HepG2 (cell line): ENCODE measurements around the gene OPA3. TPM values are rescaled to one million over a fixed set of nuclear protein-coding genes. Genes with fewer than 3 reads are reported as not detected.

Source experiments
- ATAC-seq: fragments of 200-7000 bp; cut with Tn5 transposase; 3 replicates; pipeline ENCODE4 v1.9.1; 2020; ENCODE audit warnings: mild to moderate bottlenecking, moderate library complexity
- BruUV-seq: library from RNA; stranded (reverse); fragments of 400-500 nt; replicated peaks from 2 replicates; lab custom pipeline; 2021; lab: Mats Ljungman, UMichigan
- CTCF ChIA-PET: fragments of 300-600 bp; formaldehyde crosslinking; extraction: SDS; loops from one replicate; lab custom pipeline; 2021; ENCODE audit warnings: low total read pairs, inconsistent platforms, low intra/inter-chr PET ratio; lab: Yijun Ruan, JAX
- POLR2A ChIA-PET: fragments of 350-600 bp; sonication (Branson Sonifier 250); formaldehyde crosslinking; loops from one replicate; lab custom pipeline; 2020; ENCODE audit warnings: antibody characterized with exemption, inconsistent platforms; lab: Yijun Ruan, JAX
- DNase-seq: peaks from one replicate; pipeline ENCODE4 v3.0.0-alpha.2; 2015; ENCODE audit warnings: low spot score
- FAIRE-seq: peaks from 3 replicates; lab custom pipeline; 2011; peaks lifted over from hg19 to GRCh38; lab: Jason Lieb, UNC
- H2AFZ ChIP-seq: one replicate; pipeline ENCODE4 v1.6.1; 2011; ENCODE audit warnings: low read length, inconsistent platforms
- H3K27ac ChIP-seq: fragments of 300-600 bp; 3 replicates; pipeline ENCODE4 v1.8.0; 2011; ENCODE audit warnings: mixed run types, mild to moderate bottlenecking, mixed read lengths, low read length, inconsistent platforms; ENCODE audit not compliant: insufficient read depth; ENCODE audit errors: extremely low read length
- H3K27me3 ChIP-seq, 2 experiments: fragments of 200-600 bp in 1 of 2; 2 replicates in 1 of 2; 3 replicates in 1 of 2; pipeline versions ENCODE4 v1.6.0 to v1.8.0; 2011; ENCODE audit warnings: low read length in 2 of 2, mild to moderate bottlenecking in 2 of 2, moderate library complexity in 2 of 2, inconsistent platforms in 1 of 2; ENCODE audit not compliant: insufficient read depth in 2 of 2, control insufficient read depth in 1 of 2
- H3K36me3 ChIP-seq, 2 experiments: fragments of 200-600 bp in 1 of 2; replicated peaks in 1 of 2; 2 replicates in 1 of 2; 3 replicates in 1 of 2; pipeline versions ENCODE4 v1.5.1 to v1.8.0; 2011; ENCODE audit warnings: low read length in 2 of 2, inconsistent platforms in 1 of 2; ENCODE audit not compliant: insufficient read depth in 2 of 2, control insufficient read depth in 1 of 2
- H3K4me1 ChIP-seq: 2 replicates; pipeline ENCODE4 v1.5.1; 2012; ENCODE audit warnings: low read length, inconsistent platforms; ENCODE audit not compliant: insufficient read depth
- H3K4me2 ChIP-seq: 2 replicates; pipeline ENCODE4 v1.6.0; 2011; ENCODE audit warnings: low read depth, low read length, inconsistent platforms
- H3K4me3 ChIP-seq, 3 experiments: fragments of 200-600 bp in 1 of 3; sonication (generic), shearing (Covaris generic) in 1 of 3; replicated peaks in 1 of 3; 2 replicates each; pipeline ENCODE4 v1.5.1; 2011 to 2016; ENCODE audit warnings: low read length in 3 of 3, inconsistent platforms in 2 of 3, low read depth in 2 of 3, mild to moderate bottlenecking in 2 of 3, control low read depth in 1 of 3, mixed read lengths in 1 of 3; ENCODE audit not compliant: insufficient read depth in 1 of 3
- H3K79me2 ChIP-seq: one replicate; pipeline ENCODE4 v1.6.1; 2011; ENCODE audit warnings: low read length, inconsistent platforms; ENCODE audit not compliant: insufficient read depth
- H3K9ac ChIP-seq: 2 replicates; pipeline ENCODE4 v1.6.0; 2011; ENCODE audit warnings: mild to moderate bottlenecking, low read depth, low read length, inconsistent platforms; ENCODE audit not compliant: insufficient read depth
- H3K9me3 ChIP-seq: 2 replicates; pipeline ENCODE4 v1.5.1; 2012; ENCODE audit warnings: mild to moderate bottlenecking, low read length
- H4K20me1 ChIP-seq: 2 replicates; pipeline ENCODE4 v1.6.0; 2011; ENCODE audit warnings: inconsistent platforms, mild to moderate bottlenecking, low read length, moderate library complexity; ENCODE audit not compliant: insufficient read depth
- ESRRA ChIP-seq: sonication (generic); formaldehyde crosslinking; IDR thresholded peaks from 2 replicates; pipeline ENCODE4 v1.5.1; 2020; ENCODE audit warnings: mild to moderate bottlenecking, low read depth, missing genetic modification reagents
- FOSL2 ChIP-seq: sonication (generic); formaldehyde crosslinking; IDR thresholded peaks from 2 replicates; pipeline ENCODE4 v1.4.0; 2020; ENCODE audit warnings: missing genetic modification reagents
- HIVEP1 ChIP-seq: sonication (generic); formaldehyde crosslinking; IDR thresholded peaks from 2 replicates; pipeline ENCODE4 v1.4.0; 2020; ENCODE audit warnings: mild to moderate bottlenecking, missing genetic modification reagents
- KDM1A ChIP-seq: IDR thresholded peaks from 2 replicates; pipeline ENCODE4 v1.6.1; 2016; ENCODE audit warnings: missing compliant biosample characterization
- KDM5B ChIP-seq: sonication (generic); formaldehyde crosslinking; IDR thresholded peaks from 2 replicates; pipeline ENCODE4 v1.4.0; 2020; ENCODE audit warnings: missing genetic modification reagents, mild to moderate bottlenecking, borderline replicate concordance
- KMT2B ChIP-seq: IDR thresholded peaks from 2 replicates; pipeline ENCODE4 v1.6.1; 2016; ENCODE audit warnings: missing genetic modification reagents, missing compliant biosample characterization
- NAIF1 ChIP-seq: sonication (generic); formaldehyde crosslinking; IDR thresholded peaks from 2 replicates; pipeline ENCODE4 v1.5.0; 2020; ENCODE audit warnings: mild to moderate bottlenecking, missing genetic modification reagents, borderline replicate concordance
- RBFOX2 ChIP-seq: fragments of 200-400 bp; formaldehyde crosslinking; IDR thresholded peaks from 2 replicates; pipeline ENCODE4 v1.6.1; 2017; ENCODE audit warnings: low read depth, mild to moderate bottlenecking, low read length
- ZFY ChIP-seq: sonication (generic); formaldehyde crosslinking; IDR thresholded peaks from 2 replicates; pipeline ENCODE4 v1.4.0; 2020; ENCODE audit warnings: missing genetic modification reagents
- ZNF121 ChIP-seq: sonication (generic); formaldehyde crosslinking; IDR thresholded peaks from 2 replicates; pipeline ENCODE4 v1.5.0; 2020; ENCODE audit warnings: mild to moderate bottlenecking, missing genetic modification reagents
- ZNF205 ChIP-seq: IDR thresholded peaks from 2 replicates; pipeline ENCODE4 v1.6.1; 2018; ENCODE audit warnings: missing biosample characterization, missing genetic modification reagents
- ZNF468 ChIP-seq: sonication (generic); formaldehyde crosslinking; IDR thresholded peaks from 2 replicates; pipeline ENCODE4 v1.8.0; 2022; ENCODE audit warnings: mild to moderate bottlenecking, moderate library complexity, missing genetic modification reagents
- ZNF496 ChIP-seq: sonication (generic); formaldehyde crosslinking; IDR thresholded peaks from 2 replicates; pipeline ENCODE4 v1.8.1; 2023; ENCODE audit warnings: mild to moderate bottlenecking, moderate library complexity, missing genetic modification reagents; ENCODE audit not compliant: insufficient replicate concordance
- ZNF574 ChIP-seq: sonication (generic); formaldehyde crosslinking; IDR thresholded peaks from 2 replicates; pipeline ENCODE4 v1.4.0; 2020; ENCODE audit warnings: missing genetic modification reagents
- WGBS: methylation state at CpG from one replicate; pipeline ENCODE4 v1.1.6; 2017; ENCODE audit warnings: low lambda C conversion rate; 5-methylcytosine and 5-hydroxymethylcytosine counted together
- in situ Hi-C: cut with HindIII; loops from 2 replicates; pipeline ENCODE4 v1.10.0; 2017; ENCODE audit warnings: low pct_unique_long_range_greater_than_20kb; ENCODE audit not compliant: extremely low pct_ligation_motif_present
- intact Hi-C: fragments of 100-400 bp; cut with micrococcal nuclease; formaldehyde crosslinking; loops from one replicate; pipeline ENCODE4 v1.10.0; 2022; ENCODE audit not compliant: unreplicated experiment
- polyA plus RNA-seq, 8 experiments: library from polyadenylated mRNA; depleted of rRNA in 3 of 8; stranded (reverse) in 7 of 8; unstranded in 1 of 8; fragments of >200 nt; fragmentation: Illumina TruSeq in 4 of 8; extraction: Trizol in 4 of 8; gene quantifications; 2 replicates each; pipeline versions ENCODE4 v1.2.1 to v1.2.3, GENCODE V29; 2011 to 2016; ENCODE audit warnings: low read depth in 4 of 8, missing spikeins in 1 of 8, mixed read lengths in 1 of 8; ENCODE audit not compliant: insufficient read depth in 1 of 8
- total RNA-seq, 5 experiments: library from RNA; depleted of rRNA; stranded (reverse); fragments of >200 nt; fragmentation: Illumina TruSeq; extraction: Trizol; gene quantifications; 2 replicates each; pipeline ENCODE4 v1.2.3, GENCODE V29; 2016; ENCODE audit warnings: low read depth in 1 of 5

Gene OPA3
- total and polyA plus RNA-seq, 2 of the 13 experiments (the other 11 are each of a cell fraction or from before 2014, with no cell fraction given) = 8.3 to 17.7 TPM

DNA sequence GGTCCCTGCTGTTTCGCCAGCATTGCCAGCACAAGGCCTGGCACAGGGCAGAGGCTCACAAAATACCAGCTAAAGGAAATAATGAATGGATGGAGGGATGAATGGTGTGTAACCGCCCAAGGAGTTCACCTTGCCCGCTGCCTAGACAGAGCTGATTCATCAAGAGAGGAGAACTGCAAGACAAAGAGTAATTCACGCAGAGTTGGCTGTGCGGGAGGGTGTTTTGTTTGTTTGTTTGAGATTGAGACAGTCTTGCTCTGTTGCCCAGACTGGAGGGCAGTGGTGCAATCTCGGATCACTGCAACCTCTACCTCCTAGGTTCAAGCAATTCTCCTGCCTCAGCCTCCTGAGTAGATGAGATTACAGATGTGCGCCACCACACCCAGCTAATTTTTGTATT is 3.0 kb downstream of the OPA3 start:
- no peaks in the 10 kb centered on the region for H4K20me1 ChIP-seq
- BruUV-seq = no TSS peak
- H3K36me3 ChIP-seq = 0 out of 5 replicates have a peak, but pooled peaks cover 0 to 6% of the 10 kb centered on the region in 2 experiments
- WGBS = 77% methylated on average over 7 of the region's 7 CpGs
- ATAC-seq = no peak
- no peak overlapping the region for H3K9ac ChIP-seq
- peaks cover 65% of the 10 kb centered on the region for H3K4me1 ChIP-seq
- no peaks in the 10 kb centered on the region for H3K9me3 ChIP-seq
- intact Hi-C loops (no loop called here), in situ Hi-C loops (no loop called here)
- no peak overlapping the region for H3K4me3 ChIP-seq
- H3K4me2 ChIP-seq = no peak overlapping the region
- no peak for FAIRE-seq
- no peak for DNase-seq
- peak; percentile 33; the same call in 1 of the 2 replicates for TF ChIP-seq FOSL2 (CRISPR knock-in tag)
- TF ChIP-seq ZNF496 = no peak
- 0 out of 2 replicates have a peak, but pooled peaks have one; percentile 46 for TF ChIP-seq ZNF205 (CRISPR knock-in tag)
- no peak for TF ChIP-seq ZFY (CRISPR knock-in tag)
- no peak for TF ChIP-seq ESRRA (CRISPR knock-in tag)
- TF ChIP-seq ZNF468 (CRISPR knock-in tag) = no peak
- no peak for TF ChIP-seq ZNF574 (CRISPR knock-in tag)
- no peak for TF ChIP-seq KDM5B (CRISPR knock-in tag)
- TF ChIP-seq KMT2B = no peak
- 0 out of 2 replicates have a peak, but pooled peaks have one; percentile 9 for TF ChIP-seq ZNF121 (CRISPR knock-in tag)
- 0 out of 2 replicates have a peak, but pooled peaks have one; percentile 20 for TF ChIP-seq KDM1A (CRISPR knock-in tag)
- no peak for TF ChIP-seq RBFOX2
- no peak for TF ChIP-seq NAIF1
- TF ChIP-seq HIVEP1 (CRISPR knock-in tag) = no peak
- H2AFZ ChIP-seq = no peak overlapping the region
- no peaks in the 10 kb centered on the region for H3K27me3 ChIP-seq
- peaks cover 20% of the 10 kb centered on the region for H3K79me2 ChIP-seq
- no peak overlapping the region for H3K27ac ChIP-seq
- POLR2A ChIA-PET = no interaction called here
- CTCF ChIA-PET = no interaction called here
